GM12878 (cell line): Measurements from ENCODE around the gene WNT9A. TPM values are rescaled to one million over a fixed set of nuclear protein-coding genes. Genes with fewer than 3 reads are reported as not detected.

Source experiments
- ATAC-seq: fragments of 200-7000 bp; cut with Tn5 transposase; 3 replicates; pipeline ENCODE4 v1.9.1; 2020; ENCODE audit warnings: mild to moderate bottlenecking, moderate library complexity
- BruUV-seq: library from RNA; stranded (reverse); fragments of 400-500 nt; replicated peaks from 2 replicates; lab custom pipeline; 2021; lab: Mats Ljungman, UMichigan
- CTCF ChIA-PET: fragments of 300-600 bp; sonication (Branson Sonifier 250); formaldehyde crosslinking; extraction: SDS; loops from one replicate; lab custom pipeline; 2021; ENCODE audit warnings: inconsistent platforms; lab: Yijun Ruan, JAX
- POLR2A ChIA-PET: fragments of 350-600 bp; formaldehyde crosslinking; extraction: SDS; loops from one replicate; lab custom pipeline; 2021; ENCODE audit warnings: inconsistent platforms; lab: Charles Lee
- RAD21 ChIA-PET: fragments of 300-600 bp; sonication (Branson Sonifier 250); formaldehyde crosslinking; loops from one replicate; lab custom pipeline; 2023; ENCODE audit warnings: antibody characterized with exemption; ENCODE audit not compliant: unreplicated experiment; lab: Charles Lee
- SMC1A ChIA-PET: fragments of 300-600 bp; sonication (Branson Sonifier 250); formaldehyde crosslinking; loops from one replicate; lab custom pipeline; 2023; ENCODE audit not compliant: unreplicated experiment, uncharacterized antibody; lab: Charles Lee
- DNase-seq: peaks from one replicate; pipeline ENCODE4 v3.0.0-alpha.2; 2011; ENCODE audit warnings: low read depth, low spot score
- FAIRE-seq: peaks from 3 replicates; lab custom pipeline; 2011; peaks lifted over from hg19 to GRCh38; lab: Jason Lieb, UNC
- H2AFZ ChIP-seq: 2 replicates; pipeline ENCODE4 v1.6.0; 2011; ENCODE audit warnings: low read depth, low read length, control low read depth; ENCODE audit not compliant: control insufficient read depth
- H3K27ac ChIP-seq: 2 replicates; pipeline ENCODE4 v1.5.1; 2011; ENCODE audit warnings: control low read depth; ENCODE audit not compliant: control insufficient read depth, insufficient read depth
- H3K27me3 ChIP-seq, 2 experiments: replicated peaks in 1 of 2; 2 replicates each; pipeline versions ENCODE4 v1.6.0 to v1.6.1; 2011; ENCODE audit warnings: low read length in 1 of 2; ENCODE audit not compliant: control insufficient read depth in 2 of 2, insufficient read depth in 2 of 2
- H3K36me3 ChIP-seq, 2 experiments: 2 replicates each; pipeline ENCODE4 v1.5.1; 2011; ENCODE audit warnings: low read length in 1 of 2; ENCODE audit not compliant: control insufficient read depth in 2 of 2, insufficient read depth in 2 of 2
- H3K4me1 ChIP-seq: 2 replicates; pipeline ENCODE4 v1.6.1; 2011; ENCODE audit warnings: mild to moderate bottlenecking, low read length, moderate library complexity, mixed read lengths; ENCODE audit not compliant: control insufficient read depth, insufficient read depth
- H3K4me2 ChIP-seq: 2 replicates; pipeline ENCODE4 v1.6.0; 2011; ENCODE audit warnings: control low read depth; ENCODE audit not compliant: control insufficient read depth, insufficient read depth
- H3K4me3 ChIP-seq: fragments of 200-600 bp; sonication (generic); 2 replicates; pipeline ENCODE4 v1.5.1; 2016
- H3K79me2 ChIP-seq: 2 replicates; pipeline ENCODE4 v1.6.0; 2011; ENCODE audit warnings: low read length; ENCODE audit not compliant: control insufficient read depth, insufficient read depth
- H3K9ac ChIP-seq: 2 replicates; pipeline ENCODE4 v1.8.0; 2011; ENCODE audit warnings: low read length, control low read depth, mixed read lengths; ENCODE audit not compliant: control insufficient read depth, insufficient read depth
- H3K9me3 ChIP-seq: replicated peaks from 3 replicates; pipeline ENCODE4 v1.5.1; 2011; ENCODE audit warnings: mild to moderate bottlenecking, low read length; ENCODE audit not compliant: control insufficient read depth, insufficient read depth
- H4K20me1 ChIP-seq: 2 replicates; pipeline ENCODE4 v1.6.0; 2011; ENCODE audit not compliant: control insufficient read depth, insufficient read depth
- CHD4 ChIP-seq: fragments of 200-600 bp; sonication (generic); IDR thresholded peaks from 2 replicates; pipeline ENCODE4 v1.6.1; 2016; ENCODE audit warnings: mild to moderate bottlenecking
- FOS ChIP-seq: IDR thresholded peaks from 3 replicates; pipeline ENCODE4 v1.6.1; 2011; ENCODE audit warnings: borderline replicate concordance; ENCODE audit not compliant: insufficient read length; ENCODE audit errors: extremely low read depth
- MTA3 ChIP-seq: IDR thresholded peaks from 2 replicates; pipeline ENCODE4 v1.6.1; 2012; ENCODE audit warnings: low read length, inconsistent platforms, borderline replicate concordance
- WGBS: methylation state at CpG from one replicate; pipeline ENCODE4 v1.1.6; 2016; ENCODE audit warnings: low lambda C conversion rate; ENCODE audit not compliant: insufficient replicate concordance, insufficient coverage; ENCODE audit errors: missing lambda C conversion rate; 5-methylcytosine and 5-hydroxymethylcytosine counted together
- in situ Hi-C: fragments of 300-500 bp; cut with MboI; formaldehyde crosslinking; loops from 9 replicates; pipeline ENCODE4 v1.14.3; 2018; ENCODE audit warnings: mixed read lengths
- intact Hi-C: fragments of 100-400 bp; cut with micrococcal nuclease; formaldehyde crosslinking; loops from one replicate; pipeline ENCODE4 v1.14.2; 2022; ENCODE audit not compliant: unreplicated experiment
- polyA plus RNA-seq, 11 experiments: library from polyadenylated mRNA; depleted of rRNA in 4 of 11; unstranded in 6 of 11; stranded (reverse) in 5 of 11; fragments of >200 nt; fragmentation: Nextera tagmentation in 4 of 11; fragmentation: Illumina TruSeq in 1 of 11; extraction: Ambion mirVana in 4 of 11; extraction: Trizol in 1 of 11; gene quantifications; 1 replicate in 1 of 11; 2 replicates in 10 of 11; pipeline versions ENCODE4 v1.2.1 to v1.2.3, GENCODE V29; 2011 to 2016; ENCODE audit warnings: inconsistent platforms in 2 of 11, missing spikeins in 2 of 11, low read depth in 1 of 11
- total RNA-seq, 4 experiments: library from RNA; depleted of rRNA in 3 of 4; stranded (reverse); fragments of >200 nt in 3 of 4; fragmentation: Illumina TruSeq in 1 of 4; extraction: Trizol in 1 of 4; gene quantifications; 2 replicates each; pipeline versions ENCODE4 v1.2.1 to v1.2.3, GENCODE V29; 2013 to 2021
- TF ChIP-seq, protein P1 (sequence below): IDR thresholded peaks from 2 replicates; pipeline ENCODE4 v1.6.1; 2012; ENCODE audit warnings: improper control_type of control experiment, low read depth, low read length; ENCODE audit not compliant: insufficient replicate concordance
- TF ChIP-seq, protein P2 (sequence below): fragments of 450-650 bp; IDR thresholded peaks from 2 replicates; pipeline ENCODE4 v1.6.1; 2017; ENCODE audit warnings: borderline replicate concordance
- TF ChIP-seq, protein P3 (sequence below): fragments of 450-650 bp; IDR thresholded peaks from 2 replicates; pipeline ENCODE4 v1.6.1; 2016; ENCODE audit warnings: mild to moderate bottlenecking

Gene WNT9A
- total and polyA plus RNA-seq, 10 of the 15 experiments (the other 5 are each of a cell fraction or from before 2014, with no cell fraction given): not detected

DNA sequence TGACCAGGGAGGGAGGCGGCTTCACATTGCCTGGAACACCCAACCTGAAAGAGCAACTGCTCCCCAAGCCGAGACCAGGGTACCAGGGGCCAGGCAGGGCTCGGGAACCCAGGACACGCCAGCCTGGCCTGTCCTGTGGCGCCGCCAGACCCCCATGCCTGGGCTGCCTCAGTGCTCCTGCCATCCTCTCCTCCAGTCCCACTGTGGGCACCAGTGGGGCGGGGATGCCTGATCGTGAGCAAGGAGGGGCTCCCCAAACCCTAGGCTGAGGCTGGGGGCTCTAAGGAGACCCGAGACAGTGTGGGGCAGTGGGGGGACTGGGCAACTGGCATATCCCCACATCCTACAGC lies 45.1 kb downstream of the WNT9A start:
- Histone ChIP-seq H3K36me3 (no peaks in the 10 kb centered on the region), H3K9me3 (no peaks in the 10 kb centered on the region), H4K20me1 (no peaks in the 10 kb centered on the region), H3K27me3 (no peaks in the 10 kb centered on the region; a peak in 1 of 4 replicates), H3K79me2 (no peaks in the 10 kb centered on the region), H3K9ac (no peak overlapping the region), H3K27ac (no peak overlapping the region), H3K4me1 (no peaks in the 10 kb centered on the region), H3K4me2 (no peak overlapping the region), H2AFZ (no peak overlapping the region), H3K4me3 (no peak overlapping the region)
- ChIA-PET SMC1A (no interaction called here), RAD21 (no interaction called here), CTCF (no interaction called here), POLR2A (no interaction called here)
- no peak for FAIRE-seq
- no peak for DNase-seq
- ATAC-seq: no peak
- WGBS: 21% methylated on average over 9 of the region's 9 CpGs
- no TSS peak for BruUV-seq
- TF ChIP-seq, protein P1, sequence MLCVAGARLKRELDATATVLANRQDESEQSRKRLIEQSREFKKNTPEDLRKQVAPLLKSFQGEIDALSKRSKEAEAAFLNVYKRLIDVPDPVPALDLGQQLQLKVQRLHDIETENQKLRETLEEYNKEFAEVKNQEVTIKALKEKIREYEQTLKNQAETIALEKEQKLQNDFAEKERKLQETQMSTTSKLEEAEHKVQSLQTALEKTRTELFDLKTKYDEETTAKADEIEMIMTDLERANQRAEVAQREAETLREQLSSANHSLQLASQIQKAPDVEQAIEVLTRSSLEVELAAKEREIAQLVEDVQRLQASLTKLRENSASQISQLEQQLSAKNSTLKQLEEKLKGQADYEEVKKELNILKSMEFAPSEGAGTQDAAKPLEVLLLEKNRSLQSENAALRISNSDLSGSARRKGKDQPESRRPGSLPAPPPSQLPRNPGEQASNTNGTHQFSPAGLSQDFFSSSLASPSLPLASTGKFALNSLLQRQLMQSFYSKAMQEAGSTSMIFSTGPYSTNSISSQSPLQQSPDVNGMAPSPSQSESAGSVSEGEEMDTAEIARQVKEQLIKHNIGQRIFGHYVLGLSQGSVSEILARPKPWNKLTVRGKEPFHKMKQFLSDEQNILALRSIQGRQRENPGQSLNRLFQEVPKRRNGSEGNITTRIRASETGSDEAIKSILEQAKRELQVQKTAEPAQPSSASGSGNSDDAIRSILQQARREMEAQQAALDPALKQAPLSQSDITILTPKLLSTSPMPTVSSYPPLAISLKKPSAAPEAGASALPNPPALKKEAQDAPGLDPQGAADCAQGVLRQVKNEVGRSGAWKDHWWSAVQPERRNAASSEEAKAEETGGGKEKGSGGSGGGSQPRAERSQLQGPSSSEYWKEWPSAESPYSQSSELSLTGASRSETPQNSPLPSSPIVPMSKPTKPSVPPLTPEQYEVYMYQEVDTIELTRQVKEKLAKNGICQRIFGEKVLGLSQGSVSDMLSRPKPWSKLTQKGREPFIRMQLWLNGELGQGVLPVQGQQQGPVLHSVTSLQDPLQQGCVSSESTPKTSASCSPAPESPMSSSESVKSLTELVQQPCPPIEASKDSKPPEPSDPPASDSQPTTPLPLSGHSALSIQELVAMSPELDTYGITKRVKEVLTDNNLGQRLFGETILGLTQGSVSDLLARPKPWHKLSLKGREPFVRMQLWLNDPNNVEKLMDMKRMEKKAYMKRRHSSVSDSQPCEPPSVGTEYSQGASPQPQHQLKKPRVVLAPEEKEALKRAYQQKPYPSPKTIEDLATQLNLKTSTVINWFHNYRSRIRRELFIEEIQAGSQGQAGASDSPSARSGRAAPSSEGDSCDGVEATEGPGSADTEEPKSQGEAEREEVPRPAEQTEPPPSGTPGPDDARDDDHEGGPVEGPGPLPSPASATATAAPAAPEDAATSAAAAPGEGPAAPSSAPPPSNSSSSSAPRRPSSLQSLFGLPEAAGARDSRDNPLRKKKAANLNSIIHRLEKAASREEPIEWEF: no peak
- TF ChIP-seq MTA3 (no peak), CHD4 (no peak), FOS (no peak)
- TF ChIP-seq, protein P2, sequence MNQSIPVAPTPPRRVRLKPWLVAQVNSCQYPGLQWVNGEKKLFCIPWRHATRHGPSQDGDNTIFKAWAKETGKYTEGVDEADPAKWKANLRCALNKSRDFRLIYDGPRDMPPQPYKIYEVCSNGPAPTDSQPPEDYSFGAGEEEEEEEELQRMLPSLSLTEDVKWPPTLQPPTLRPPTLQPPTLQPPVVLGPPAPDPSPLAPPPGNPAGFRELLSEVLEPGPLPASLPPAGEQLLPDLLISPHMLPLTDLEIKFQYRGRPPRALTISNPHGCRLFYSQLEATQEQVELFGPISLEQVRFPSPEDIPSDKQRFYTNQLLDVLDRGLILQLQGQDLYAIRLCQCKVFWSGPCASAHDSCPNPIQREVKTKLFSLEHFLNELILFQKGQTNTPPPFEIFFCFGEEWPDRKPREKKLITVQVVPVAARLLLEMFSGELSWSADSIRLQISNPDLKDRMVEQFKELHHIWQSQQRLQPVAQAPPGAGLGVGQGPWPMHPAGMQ: no peak
- TF ChIP-seq, protein P3, sequence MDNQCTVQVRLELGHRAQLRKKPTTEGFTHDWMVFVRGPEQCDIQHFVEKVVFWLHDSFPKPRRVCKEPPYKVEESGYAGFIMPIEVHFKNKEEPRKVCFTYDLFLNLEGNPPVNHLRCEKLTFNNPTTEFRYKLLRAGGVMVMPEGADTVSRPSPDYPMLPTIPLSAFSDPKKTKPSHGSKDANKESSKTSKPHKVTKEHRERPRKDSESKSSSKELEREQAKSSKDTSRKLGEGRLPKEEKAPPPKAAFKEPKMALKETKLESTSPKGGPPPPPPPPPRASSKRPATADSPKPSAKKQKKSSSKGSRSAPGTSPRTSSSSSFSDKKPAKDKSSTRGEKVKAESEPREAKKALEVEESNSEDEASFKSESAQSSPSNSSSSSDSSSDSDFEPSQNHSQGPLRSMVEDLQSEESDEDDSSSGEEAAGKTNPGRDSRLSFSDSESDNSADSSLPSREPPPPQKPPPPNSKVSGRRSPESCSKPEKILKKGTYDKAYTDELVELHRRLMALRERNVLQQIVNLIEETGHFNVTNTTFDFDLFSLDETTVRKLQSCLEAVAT: no peak
- in situ Hi-C loops: no loop called here
- intact Hi-C loops: loop anchor here (10.0 kb wide), 1 partner anchor 58 kb away; no protein-coding TSS in a partner anchor
